ENCODE data around the gene TECR. TPM values are rescaled to one million over a fixed set of nuclear protein-coding genes. Genes with fewer than 3 reads are reported as not detected.

The TECR gene
- total RNA-seq, 4 donors from 2014 or later, result 21.3 to 27.2 (median 24.3) TPM

- TF ChIP-seq POLR2AphosphoS5 (IDR thresholded peaks at IDR 0.05) (no peak), EP300 (IDR thresholded peaks at IDR 0.05) (no peak), POLR2A (IDR thresholded peaks at IDR 0.05) (no peak), CTCF (IDR thresholded peaks at IDR 0.05) (no peak)
- Histone ChIP-seq H3K4me1 (peaks cover 0 to 50% (median 30%) of the 10 kb centered on the region in 3 donors), H3K27ac (peak overlapping the region; percentile 96 to 99 (median 98)), H3K9me3 (no peaks in the 10 kb centered on the region), H3K27me3 (no peaks in the 10 kb centered on the region), H3K4me3 (peak overlapping the region; percentile 82 to 94), H3K36me3 (peaks cover 0 to 41% of the 10 kb centered on the region in 2 donors)
- no peak for ATAC-seq
- WGBS, 2 donors (ENCODE audit: low coverage in 1 of 2), result 7 to 16% methylated on average over 3 to 12 of the region's 22 CpGs
Observed at GRCh38 chr19:14516746-14517438, 12.5 kb upstream of the TECR start.

- no peaks in the 10 kb centered on the region for H3K9me3 ChIP-seq
- H3K36me3 ChIP-seq, result peaks cover 0 to 41% of the 10 kb centered on the region in 2 donors
- ATAC-seq, result no peak
- peak overlapping the region; percentile 96 to 99 (median 98) for H3K27ac ChIP-seq
- no peak for TF ChIP-seq EP300 (IDR thresholded peaks at IDR 0.05)
- TF ChIP-seq POLR2AphosphoS5 (IDR thresholded peaks at IDR 0.05), result no peak
- no peak for TF ChIP-seq CTCF (IDR thresholded peaks at IDR 0.05)
- no peak for TF ChIP-seq POLR2A (IDR thresholded peaks at IDR 0.05)
- H3K27me3 ChIP-seq, result no peaks in the 10 kb centered on the region
- 2% methylated on average over 9 of the region's 32 CpGs; no CpG with 5 or more reads in 1 of the 2 donors for WGBS, 2 donors (ENCODE audit: low coverage in 1 of 2)
- H3K4me1 ChIP-seq, result peaks cover 0 to 50% (median 30%) of the 10 kb centered on the region in 3 donors
- peak overlapping the region; percentile 82 to 94 for H3K4me3 ChIP-seq
Observed at GRCh38 chr19:14517446-14517839, 12.0 kb upstream of the TECR start.

- ATAC-seq, result peak; percentile 90
- peak within 1 kb of the TSS; percentile 82 to 94 for H3K4me3 ChIP-seq
- no peaks in the 10 kb centered on the region for H3K27me3 ChIP-seq
- WGBS, 2 donors (ENCODE audit: low coverage in 1 of 2), result 2% methylated on average over 9 of the region's 82 CpGs; no CpG with 5 or more reads in 1 of the 2 donors
- TF ChIP-seq POLR2A (IDR thresholded peaks at IDR 0.05), result peak; percentile 97 to 98
- TF ChIP-seq CTCF (IDR thresholded peaks at IDR 0.05), result no peak
- TF ChIP-seq POLR2AphosphoS5 (IDR thresholded peaks at IDR 0.05), result peak; percentile 95
- H3K4me1 ChIP-seq, result peaks cover 0 to 50% (median 30%) of the 10 kb centered on the region in 3 donors
- H3K9me3 ChIP-seq, result no peaks in the 10 kb centered on the region
- H3K36me3 ChIP-seq, result peaks cover 0 to 39% of the 10 kb centered on the region in 2 donors
- H3K27ac ChIP-seq, result peak within 1 kb of the TSS; percentile 96 to 99 (median 98)
Observed at GRCh38 chr19:14517840-14518505, 11.4 kb upstream of the TECR start, which contains the start of gene DNAJB1. TSS of gene DNAJB1 (minus strand) at chr19:14518397. CDS start at chr19:14518349, 48 bp downstream.

- TF ChIP-seq CTCF (IDR thresholded peaks at IDR 0.05) (no peak), EP300 (IDR thresholded peaks at IDR 0.05) (no peak), POLR2A (IDR thresholded peaks at IDR 0.05) (no peak), POLR2AphosphoS5 (IDR thresholded peaks at IDR 0.05) (no peak)
- WGBS, 2 donors (ENCODE audit: low coverage in 1 of 2), result 89 to 94% methylated on average over 13 to 18 of the region's 22 CpGs
- Histone ChIP-seq H3K27me3 (no peaks in the 10 kb centered on the region), H3K36me3 (peaks cover 0 to 25% of the 10 kb centered on the region in 2 donors), H3K27ac (peak overlapping the region; percentile 64 to 99 (median 98)), H3K4me3 (no peak overlapping the region), H3K4me1 (peaks cover 0 to 40% (median 30%) of the 10 kb centered on the region in 3 donors), H3K9me3 (no peaks in the 10 kb centered on the region)
- ATAC-seq, result no peak
Observed at GRCh38 chr19:14519245-14519859, 10.0 kb upstream of the TECR start.
